Brain microvascular endothelial cell (primary cell): ENCODE data around the gene LRP1.

ENCODE experiments used
- DNase-seq: peaks from one replicate; pipeline ENCODE4 v3.0.0-alpha.2; 2020
- H3K27ac ChIP-seq: fragments of 250-450 bp; sonication (Bioruptor Pico); 2 replicates; pipeline ENCODE4 v1.5.1; 2020; ENCODE audit warnings: mild to moderate bottlenecking, moderate library complexity
- H3K27me3 ChIP-seq: fragments of 250-450 bp; sonication (Bioruptor Pico); replicated peaks from 2 replicates; pipeline ENCODE4 v1.5.1; 2020; ENCODE audit warnings: mild to moderate bottlenecking
- H3K36me3 ChIP-seq: fragments of 250-450 bp; sonication (Bioruptor Pico); replicated peaks from 2 replicates; pipeline ENCODE4 v1.5.1; 2020; ENCODE audit warnings: mild to moderate bottlenecking
- H3K4me3 ChIP-seq: 2 replicates; pipeline ENCODE4 v1.5.1; 2011; ENCODE audit warnings: low read depth, mild to moderate bottlenecking, control low read depth, low read length, moderate library complexity
- CTCF ChIP-seq: IDR thresholded peaks from 2 replicates; pipeline ENCODE4 v1.5.1; 2011; ENCODE audit warnings: low read depth, mild to moderate bottlenecking, moderate library complexity, low read length, control low read depth, inconsistent platforms; ENCODE audit errors: missing control alignments
- in situ Hi-C: cut with HindIII; loops from 2 replicates; pipeline ENCODE4 v1.10.0; 2017; ENCODE audit warnings: low sequenced_read_pairs, low pct_ligation_motif_present

LRP1 gene

GRCh38 chr12:57213763-57214397 is 85.6 kb downstream of the LRP1 start:
- Histone ChIP-seq H3K27ac (no peak overlapping the region), H3K36me3 (peaks cover 34% of the 10 kb centered on the region), H3K27me3 (peaks cover 27% of the 10 kb centered on the region), H3K4me3 (no peak overlapping the region)
- no peak for DNase-seq
- no peak for TF ChIP-seq CTCF
- in situ Hi-C loops: no loop called here

- DNase-seq: peak; percentile 45
- in situ Hi-C loops: no loop called here
- Histone ChIP-seq H3K27me3 (peaks cover 30% of the 10 kb centered on the region), H3K36me3 (peaks cover 29% of the 10 kb centered on the region), H3K4me3 (no peak overlapping the region), H3K27ac (no peak overlapping the region)
- TF ChIP-seq CTCF: peak; percentile 85
Observed at GRCh38 chr12:57214398-57214781, 86.1 kb downstream of the LRP1 start.

- H3K27me3 ChIP-seq: peaks cover 35% of the 10 kb centered on the region
- no peak overlapping the region for H3K27ac ChIP-seq
- no peak for TF ChIP-seq CTCF
- H3K4me3 ChIP-seq: no peak overlapping the region
- peaks cover 24% of the 10 kb centered on the region for H3K36me3 ChIP-seq
- DNase-seq: no peak
- in situ Hi-C loops: no loop called here
Observed at GRCh38 chr12:57215065-57215464, 86.8 kb downstream of the LRP1 start.

GRCh38 chr12:57215668-57216013 is 87.4 kb downstream of the LRP1 start:
- Histone ChIP-seq H3K4me3 (no peak overlapping the region), H3K27ac (no peak overlapping the region), H3K27me3 (peaks cover 39% of the 10 kb centered on the region), H3K36me3 (peaks cover 21% of the 10 kb centered on the region)
- no peak for DNase-seq
- in situ Hi-C loops: no loop called here
- TF ChIP-seq CTCF: no peak

- no peak for DNase-seq
- peaks cover 15% of the 10 kb centered on the region for H3K36me3 ChIP-seq
- in situ Hi-C loops: no loop called here
- TF ChIP-seq CTCF: no peak
- peak within 1 kb of the TSS; percentile 48 for H3K4me3 ChIP-seq
- H3K27ac ChIP-seq: no peak within 1 kb of the TSS
- H3K27me3 ChIP-seq: peaks cover 45% of the 10 kb centered on the region
Observed at GRCh38 chr12:57216014-57216911, 88.0 kb downstream of the LRP1 start, which contains the start of gene NXPH4. NXPH4 (plus strand) TSS chr12:57216794; CDS start chr12:57216970, 176 bp downstream.
